NCI-H748 (cell line): Measurements from ENCODE around the gene ADAMTSL5.

ENCODE experiments used
- DNase-seq: peaks from one replicate; lab custom pipeline; 2025; ENCODE audit not compliant: unreplicated experiment; lab: John Stamatoyannopoulos, UW

ADAMTSL5 gene

DNA sequence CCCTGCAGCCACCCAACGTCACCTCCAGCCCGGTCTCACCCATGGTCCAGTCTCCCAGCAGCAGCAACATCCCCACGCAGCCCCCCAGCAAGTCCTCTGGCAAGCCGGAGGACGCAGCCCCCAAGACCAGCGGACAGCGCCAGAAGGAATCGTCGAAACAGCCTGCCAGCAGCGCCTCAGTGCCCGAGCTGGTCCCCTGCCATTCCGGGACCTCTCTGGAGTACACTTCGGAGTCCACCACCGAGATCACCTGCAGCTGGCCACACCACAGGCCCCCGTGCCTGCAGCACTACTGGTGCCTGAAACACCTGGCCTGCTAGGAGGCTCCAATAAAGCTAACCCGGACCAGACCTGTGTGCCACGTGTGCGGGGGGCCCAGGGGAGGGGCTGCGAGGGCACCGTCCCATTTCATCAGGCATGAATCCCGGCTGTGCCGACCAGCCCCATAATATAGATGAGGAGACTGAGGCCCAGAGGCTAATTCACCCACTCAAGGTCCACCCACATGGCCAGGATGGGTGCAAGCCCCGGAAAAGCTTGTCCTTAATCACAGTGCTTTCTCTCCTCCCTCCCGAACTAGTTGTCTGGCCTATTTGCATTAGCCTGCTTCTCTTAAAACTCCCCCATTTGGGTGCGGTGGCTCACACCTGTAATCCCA is 15.1 kb downstream of the ADAMTSL5 start:
- no peak for DNase-seq

DNA sequence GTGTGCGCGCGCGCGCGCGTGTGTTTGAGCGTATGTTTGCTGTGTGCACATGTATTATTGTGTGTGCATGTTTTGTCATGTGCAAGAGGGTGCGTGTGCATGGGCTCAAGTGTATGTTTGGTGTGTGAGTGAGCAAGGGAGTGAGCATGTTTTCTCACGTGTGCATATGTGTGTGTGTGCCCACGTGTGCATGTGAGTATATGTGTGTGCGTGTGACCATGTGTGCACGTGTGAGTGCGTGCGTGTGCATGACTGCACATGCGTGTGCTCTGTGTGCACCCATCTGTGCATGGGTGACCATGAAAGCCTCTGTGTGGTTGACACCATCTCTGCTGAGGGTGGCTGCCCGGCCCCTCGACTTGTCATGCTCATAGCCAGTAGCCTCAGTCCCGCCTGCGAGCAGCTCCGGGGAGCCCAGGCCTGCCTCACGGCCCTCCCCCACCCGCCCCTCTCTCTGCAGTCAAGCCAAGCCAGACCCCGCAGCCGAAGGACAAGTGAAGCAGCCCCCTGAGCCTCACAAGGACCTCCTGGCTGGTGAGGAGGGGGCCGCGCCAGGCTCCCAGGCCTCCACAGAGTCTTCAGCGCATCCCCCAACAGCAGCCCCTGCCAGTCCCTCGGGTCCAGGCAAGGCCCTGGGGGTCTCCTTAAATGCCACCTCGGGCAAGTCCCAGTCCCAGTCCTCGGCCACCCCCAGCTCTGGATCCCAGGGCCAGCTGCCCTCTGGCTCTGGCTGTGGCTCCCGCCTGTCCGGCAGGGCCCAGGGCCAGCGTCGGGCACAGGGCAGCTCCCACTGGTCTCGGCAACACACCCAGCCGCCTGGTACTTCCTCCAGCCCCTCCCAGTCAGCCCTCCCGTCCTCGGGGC is 15.9 kb downstream of the ADAMTSL5 start:
- no peak for DNase-seq

DNA sequence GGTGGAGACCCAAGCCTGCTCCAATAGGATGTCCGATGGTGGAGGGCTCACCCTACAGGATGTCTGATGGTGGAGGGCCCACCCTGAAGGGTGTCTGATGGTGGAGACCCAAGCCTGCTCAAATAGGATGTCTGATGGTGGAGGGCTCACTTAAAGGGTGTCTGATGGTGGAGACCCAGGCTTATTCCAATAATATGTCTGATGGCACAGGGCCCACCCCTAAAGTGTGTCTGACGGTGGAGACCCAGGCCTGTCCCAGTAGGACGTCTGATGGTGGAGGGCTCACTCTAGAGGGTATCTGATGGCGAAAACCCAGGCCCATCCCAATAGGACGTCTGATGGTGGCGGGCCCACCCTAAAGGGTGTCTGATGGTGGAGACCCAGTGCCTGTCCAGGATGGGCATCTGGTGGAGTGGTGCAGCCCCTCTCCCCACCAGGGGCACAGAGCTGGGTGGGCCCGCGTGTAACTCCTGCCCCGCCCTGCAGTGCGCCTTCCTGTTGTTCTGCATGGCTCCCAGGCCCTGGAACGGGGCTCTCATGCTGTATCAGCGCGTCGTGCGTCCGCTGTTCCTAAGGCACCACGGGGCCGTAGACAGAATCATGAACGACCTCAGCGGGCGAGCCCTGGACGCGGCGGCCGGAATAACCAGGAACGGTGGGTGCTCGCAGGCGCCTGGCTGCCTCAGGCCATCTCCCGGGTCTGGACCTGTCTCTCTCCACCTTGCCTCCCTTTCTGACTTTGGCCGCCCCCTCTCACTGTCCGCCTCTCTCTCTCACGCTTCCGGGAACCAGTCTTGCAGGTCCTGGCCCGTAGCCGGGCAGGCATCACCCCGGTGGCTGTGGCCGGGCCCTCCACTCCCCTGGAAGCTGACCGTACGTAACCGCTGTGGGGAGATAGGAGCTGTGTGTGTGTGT is 16.8 kb downstream of the ADAMTSL5 start:
- no peak for DNase-seq

DNA sequence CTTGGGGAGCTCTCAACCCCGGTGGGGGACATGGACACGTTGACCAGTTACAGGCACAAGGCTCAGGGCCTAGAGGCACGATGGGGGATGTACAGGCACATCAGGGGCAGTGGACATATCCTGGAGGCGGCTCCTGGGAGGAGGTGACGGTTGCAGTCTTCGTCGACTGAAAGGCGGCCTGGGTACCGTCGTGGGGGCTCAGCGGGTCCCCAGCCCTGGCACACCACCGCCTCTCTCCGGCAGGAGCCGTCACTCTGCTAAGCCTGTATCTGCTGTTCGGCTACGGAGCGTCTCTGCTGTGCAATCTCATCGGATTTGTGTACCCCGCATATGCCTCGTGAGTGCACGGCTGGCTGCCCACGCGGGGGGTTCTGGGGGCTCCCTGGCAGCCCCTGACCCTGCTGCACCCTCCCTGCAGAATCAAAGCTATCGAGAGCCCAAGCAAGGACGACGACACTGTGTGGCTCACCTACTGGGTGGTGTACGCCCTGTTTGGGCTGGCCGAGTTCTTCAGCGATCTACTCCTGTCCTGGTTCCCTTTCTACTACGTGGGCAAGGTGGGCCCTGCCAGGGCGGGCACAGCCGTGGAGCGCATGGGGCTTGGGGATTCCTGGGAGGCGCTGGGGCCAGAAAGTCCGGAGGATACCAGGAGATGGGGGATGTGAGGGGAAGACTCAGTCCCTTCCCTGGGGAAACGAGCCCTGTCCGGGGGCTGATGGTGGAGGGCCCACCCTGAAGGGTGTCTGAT is 17.6 kb downstream of the ADAMTSL5 start:
- no peak for DNase-seq

DNA sequence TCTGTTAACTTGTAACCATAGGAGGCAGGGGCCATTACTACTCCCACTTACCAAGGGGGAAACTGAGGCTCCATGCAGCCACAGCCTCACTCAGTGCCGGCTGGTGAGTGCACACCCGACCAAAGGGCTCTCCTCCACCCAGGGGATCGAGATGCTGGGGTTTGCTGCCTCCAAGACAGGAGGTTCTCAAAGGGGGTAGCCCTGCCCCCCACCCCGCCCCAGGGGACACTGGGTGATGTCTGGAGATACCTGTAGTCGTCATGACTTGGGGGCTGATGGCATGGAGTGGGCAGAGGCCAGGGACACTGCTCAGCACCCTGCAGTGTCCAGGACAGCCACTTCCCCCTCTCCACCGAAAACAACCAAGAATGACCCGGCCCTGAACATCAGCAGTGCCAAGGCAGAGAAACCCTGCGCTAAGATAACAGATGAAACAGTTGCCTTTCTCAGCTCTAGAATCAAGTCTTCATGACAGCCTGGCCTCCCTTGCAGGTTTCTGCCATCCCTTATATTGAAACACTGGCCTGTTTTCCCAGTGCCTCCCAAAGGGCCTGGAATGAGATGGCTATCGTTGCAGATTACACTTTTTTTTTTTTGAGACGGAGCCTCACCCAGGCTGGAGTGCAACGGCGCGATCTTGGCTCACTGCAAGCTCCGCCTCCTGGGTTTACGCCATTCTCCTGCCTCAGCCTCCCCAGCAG is 18.6 kb downstream of the ADAMTSL5 start:
- DNase-seq, result no peak

DNA sequence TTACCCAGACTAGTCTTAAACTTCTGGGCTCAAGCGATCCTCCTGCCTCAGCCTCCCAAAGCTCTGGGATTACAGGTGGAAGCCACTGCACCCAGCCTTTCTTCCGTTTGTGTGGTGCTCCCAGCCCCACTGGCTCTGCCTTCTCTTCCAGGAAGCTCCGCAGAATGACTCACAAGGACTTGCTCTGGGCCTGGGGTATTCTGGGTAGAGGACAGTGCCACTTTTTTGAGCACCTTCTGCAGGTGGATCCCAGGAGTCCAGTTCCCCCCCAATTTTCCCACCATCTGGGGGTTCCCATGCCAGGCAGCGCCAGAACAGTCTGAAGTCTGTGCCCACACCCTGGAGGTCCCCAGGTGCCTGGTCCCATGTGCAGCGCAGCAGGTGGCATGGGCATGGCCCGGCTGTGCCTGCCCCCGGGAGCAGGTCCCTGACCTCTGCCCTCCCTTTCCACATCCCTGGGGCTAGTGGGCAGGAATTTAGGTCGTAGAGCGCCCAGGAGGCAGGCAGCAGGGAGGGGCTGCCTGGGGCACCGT is 20.3 kb downstream of the ADAMTSL5 start:
- no peak for DNase-seq

DNA sequence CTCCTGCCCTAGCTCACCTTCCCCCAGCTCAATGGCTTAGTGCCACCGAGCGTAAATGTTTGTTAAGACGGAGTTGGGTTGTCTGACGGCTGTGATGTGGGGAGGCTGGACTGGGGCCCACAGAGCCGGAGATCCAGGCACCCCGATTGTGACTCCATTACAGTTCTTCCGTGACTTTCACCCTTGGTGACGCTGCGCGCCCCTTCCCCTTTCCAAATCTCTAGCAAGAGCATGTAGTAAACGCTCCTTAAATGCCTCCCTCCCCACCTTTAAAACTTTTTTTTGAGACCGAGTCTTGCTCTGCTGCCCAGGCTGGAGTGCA is 21.0 kb downstream of the ADAMTSL5 start:
- no peak for DNase-seq

DNA sequence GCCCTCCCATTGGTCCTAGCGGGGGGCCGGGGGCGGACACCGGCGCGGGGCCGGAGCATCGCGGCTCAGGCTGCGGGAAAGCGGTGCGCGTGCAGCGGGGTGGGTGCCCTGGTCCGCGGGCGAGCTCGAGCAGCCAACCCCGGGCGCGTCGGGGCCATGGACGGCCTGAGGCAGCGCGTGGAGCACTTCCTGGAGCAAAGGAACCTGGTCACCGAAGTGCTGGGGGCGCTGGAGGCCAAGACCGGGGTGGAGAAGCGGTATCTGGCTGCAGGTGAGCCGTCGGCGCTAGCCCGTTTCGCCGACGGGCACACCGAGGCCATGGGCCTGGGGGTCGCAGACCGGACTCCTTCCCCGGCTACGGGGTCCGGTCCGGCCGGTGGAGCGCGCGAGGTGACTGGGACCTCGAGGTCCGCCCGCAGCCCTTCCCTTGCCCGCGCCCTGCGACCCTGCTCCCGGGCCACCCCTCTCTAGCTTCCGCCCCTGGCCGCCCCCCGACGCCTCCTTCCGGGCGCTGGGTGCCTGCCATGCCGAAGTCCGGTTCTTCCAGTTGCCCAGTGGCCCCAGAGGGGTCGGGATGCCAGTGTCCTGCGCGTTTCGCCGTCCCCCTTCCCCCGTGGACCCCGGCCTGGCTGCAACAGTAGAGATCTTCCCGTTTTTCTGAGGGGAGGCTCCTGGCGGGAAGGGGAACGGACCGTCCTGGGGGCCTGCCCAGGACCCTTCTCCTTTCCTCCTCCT is 21.5 kb downstream of the ADAMTSL5 start, which contains the start of gene REEP6:
Gene REEP6 (plus strand): TSS at position 68 of the 735 bp plus-strand sequence. CDS start 89 bp downstream, at position 157.
- DNase-seq, result no peak

DNA sequence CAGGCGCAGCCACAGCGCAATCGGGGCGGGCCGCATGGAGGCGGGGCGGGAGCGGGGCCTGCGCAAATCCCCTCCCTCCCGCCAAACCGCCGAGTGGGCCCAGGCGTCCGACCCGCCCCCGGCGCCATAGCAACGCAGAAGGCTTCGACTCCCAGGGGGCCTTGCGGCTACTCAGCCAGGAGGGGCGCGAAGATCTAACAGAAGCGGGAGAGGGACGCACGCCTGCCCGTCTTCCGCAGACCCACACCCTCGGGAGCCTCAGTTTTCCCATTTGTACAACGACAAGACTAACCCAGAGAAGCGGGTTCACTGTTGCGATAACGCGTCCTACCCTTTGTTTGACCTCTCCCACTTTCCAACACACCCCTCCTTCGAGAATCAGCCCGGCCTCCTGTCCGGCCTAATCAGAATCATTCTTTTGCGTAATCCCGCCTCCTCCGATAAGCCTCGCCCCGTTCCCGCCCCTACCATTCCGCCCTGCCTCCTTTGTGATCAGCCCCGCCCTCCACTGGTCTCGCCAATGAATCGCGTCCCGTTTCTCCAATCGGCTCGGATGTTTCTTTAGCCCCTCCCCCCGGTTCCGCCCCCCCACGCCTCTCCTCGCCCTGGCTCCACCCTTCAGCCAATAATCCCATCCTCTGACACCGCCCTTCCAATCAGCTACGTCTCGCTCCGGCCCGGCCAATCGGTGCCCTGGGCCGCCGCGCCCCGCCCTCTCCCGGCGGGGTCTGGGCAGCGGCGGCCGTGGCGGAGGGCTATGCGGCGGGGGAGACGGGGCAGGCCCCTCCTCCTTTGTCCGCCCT is 22.3 kb downstream of the ADAMTSL5 start, which contains the start of gene PCSK4:
Gene PCSK4 (minus strand): TSS at position 40 of the 803 bp plus-strand sequence. CDS start 4 bp downstream, at position 36.
- peak; percentile 94 for DNase-seq

DNA sequence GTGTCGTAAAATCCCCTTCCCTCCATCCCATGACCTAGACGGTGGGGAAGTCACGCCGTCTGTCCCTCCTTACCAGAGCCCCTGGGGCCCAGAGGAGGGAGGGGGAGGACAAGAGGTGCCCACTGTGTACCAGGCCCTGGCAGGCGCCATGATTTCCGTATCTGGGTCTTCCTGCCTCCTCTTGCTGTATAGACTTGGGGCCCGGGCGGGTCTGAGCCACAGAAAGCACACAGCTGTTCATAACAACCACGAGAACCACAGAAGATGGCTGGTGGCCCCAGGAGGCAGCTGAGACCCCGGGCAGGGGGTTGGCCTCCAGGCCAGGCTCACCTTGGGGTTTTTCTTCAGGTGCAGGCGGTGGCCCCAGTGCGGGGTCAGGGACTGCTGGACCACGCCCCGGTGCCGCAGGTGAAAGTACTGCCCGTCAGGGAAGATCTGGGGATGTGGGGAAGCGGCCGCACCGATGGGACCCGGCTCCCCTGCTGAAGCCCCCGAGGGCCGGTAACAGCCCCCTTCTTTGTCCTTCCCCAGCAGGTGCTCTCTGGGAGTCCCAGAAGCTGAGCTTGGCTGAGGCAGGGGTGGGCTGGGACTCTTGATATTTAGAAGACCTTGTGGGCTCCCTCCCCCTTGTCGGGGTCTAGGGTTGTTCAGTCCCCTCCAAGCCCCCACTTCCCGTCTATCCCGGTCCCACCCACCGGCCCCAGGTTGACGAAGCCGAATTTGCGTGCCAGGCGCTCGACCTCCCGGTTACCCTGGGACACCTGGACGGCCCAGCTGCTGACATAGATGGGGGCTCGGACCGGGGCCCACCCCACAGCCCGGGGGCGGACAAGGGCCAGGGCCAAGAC is 23.1 kb downstream of the ADAMTSL5 start:
- no peak for DNase-seq

DNA sequence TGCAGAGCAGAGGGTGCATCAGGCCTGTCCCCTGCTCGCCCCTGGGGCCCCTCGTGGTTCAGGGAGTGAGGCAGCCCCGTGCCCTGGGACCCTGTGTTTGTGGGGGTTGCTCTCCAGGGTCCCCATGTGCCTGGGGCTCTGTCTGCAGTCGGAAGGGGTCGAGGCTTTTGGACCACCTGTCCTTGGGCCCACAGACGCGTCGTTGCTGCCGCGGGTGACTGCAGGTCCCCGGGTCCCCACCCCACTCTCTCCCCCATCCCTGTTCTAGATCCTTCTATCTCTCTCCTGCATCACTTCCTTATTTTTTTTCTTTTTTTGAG is 24.6 kb downstream of the ADAMTSL5 start:
- no peak for DNase-seq

DNA sequence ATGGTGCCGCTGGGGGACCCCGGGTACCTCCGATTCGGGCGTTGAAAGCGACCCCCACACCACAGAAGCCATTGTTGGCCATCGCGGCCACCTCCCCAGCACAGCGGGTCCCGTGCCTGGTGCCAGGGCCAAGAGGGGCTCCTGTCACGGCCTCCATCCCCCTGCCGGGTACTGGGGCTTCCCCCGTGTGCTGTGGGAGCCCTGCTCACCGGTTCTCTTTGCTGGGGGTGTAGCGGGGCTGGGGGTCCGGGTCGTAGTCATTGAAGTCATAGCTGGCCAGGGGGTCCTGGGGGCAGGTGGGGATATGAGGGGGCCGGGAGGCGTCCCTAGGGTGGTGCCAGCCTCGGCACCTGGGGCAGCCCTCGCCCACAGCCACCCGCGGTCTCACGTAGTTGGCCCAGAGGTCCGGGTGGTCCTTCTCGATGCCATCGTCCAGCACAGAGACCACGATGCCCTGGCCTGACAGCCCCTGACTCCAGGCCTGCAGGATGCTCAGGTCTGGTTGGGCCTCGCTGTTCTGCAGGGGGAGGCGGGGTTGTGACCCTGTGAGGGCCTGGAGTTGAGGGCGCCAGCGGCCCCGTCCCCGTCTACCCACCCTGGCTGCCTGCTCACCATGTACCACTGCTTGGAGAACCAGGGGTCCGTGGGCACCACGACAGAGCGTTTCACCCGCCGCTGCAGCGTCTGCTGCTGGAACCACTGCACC is 25.1 kb downstream of the ADAMTSL5 start:
- DNase-seq, result no peak

DNA sequence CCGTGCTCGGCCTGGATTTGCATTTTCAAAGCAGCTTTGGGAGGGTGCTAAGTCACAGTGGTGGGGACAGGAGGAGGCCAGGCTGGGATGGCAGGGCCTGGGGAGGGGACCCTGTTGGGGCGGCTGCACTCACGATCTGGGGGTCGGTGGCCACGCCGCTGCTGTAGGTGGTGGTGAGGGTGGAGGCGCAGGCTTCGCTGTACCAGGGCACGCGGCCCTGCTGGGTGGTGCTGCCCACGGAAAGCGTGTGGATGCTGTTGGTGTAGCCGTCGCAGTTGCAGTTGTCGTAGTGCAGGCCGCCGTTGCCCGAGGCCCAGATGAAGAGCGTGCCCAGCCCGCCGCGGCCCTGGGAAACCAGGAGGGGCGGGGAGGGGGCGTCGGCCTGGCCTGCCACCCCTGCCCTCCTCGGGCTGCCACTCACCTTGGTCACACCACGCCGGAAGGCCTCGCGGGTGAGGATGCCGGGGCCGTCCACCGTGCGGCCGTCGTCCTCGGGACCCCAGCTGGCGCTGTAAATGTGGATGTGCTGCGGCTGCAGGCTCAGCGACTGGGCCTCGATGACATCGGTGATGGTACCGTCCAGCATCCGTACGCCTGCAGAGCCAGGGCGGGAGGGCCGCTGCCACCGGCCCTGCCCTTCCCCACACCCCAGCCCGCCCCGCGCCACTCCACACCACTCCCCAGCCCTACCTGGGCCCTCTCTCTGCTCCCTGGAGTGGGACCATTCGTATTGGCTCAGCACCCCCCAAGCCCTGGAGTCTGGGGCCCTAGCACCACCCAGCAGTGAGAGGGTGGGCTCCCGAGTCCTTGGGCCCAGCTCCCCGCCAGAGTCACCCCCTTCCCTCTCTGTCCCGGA is 25.9 kb downstream of the ADAMTSL5 start:
- no peak for DNase-seq

DNA sequence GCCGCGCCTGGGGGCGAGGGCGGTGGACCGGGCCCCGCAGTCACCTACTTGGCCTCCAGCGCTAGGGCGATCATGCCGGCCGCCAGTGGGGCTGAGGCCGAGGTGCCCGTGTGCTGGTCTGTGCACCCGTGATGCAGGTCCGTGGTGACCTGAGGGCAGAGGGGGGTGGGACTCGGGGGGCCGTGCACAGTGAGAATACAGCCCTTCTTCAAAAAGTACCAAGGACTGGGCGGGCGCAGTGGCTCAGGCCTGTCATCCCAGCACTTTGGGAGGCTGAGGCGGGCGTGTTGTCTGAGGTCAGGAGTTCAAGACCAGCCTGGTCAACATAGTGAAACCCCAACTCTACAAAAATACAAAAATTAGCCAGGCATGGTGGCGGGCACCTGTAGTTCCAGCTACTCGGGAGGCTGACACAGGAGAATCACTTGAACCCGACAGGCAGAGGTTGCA is 28.8 kb downstream of the ADAMTSL5 start:
- DNase-seq, result no peak

DNA sequence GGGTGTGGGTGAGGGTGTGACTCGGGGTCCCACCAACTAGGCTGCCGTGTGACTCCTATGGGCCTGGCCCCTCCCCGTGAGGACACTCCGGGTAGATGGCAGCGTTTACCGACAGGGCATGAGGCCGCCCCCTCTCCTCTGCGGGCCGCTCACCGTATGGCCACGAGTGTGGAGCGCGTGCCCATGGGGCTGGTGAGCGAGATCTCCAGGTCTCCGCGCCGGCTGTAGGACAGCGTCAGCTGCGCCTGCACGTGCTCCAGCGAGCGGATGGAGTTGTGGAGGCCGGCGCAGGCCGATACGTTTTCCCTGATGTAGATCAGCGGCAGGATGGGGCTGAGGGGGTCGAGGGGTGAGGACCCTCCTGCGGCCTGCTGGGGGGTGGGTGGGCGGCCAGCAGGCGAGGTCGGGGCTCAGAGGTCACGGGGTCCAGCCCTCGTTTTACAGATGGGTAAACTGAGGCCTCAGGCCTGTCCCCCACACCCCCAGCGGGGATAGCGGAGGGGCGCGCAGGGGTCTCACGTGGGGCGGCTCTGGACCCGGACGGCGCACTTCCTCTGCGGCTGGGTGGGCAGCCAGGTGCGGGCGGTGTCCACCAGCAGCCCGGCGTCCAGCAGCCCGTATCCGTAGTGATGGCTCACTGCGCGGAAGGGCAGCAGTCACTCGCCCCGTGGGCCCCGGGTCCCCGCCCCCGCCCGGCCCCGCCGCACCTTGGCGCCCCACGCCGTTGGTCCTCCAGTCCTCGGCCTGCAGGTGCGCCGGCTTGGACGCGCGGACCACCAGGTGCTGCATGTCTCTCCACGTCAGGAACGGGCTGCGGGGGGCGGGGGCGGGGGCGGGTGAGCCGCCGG is 29.5 kb downstream of the ADAMTSL5 start:
- no peak for DNase-seq
